Lung (tissue), 12 donors: ENCODE measurements around the gene GPR108. TPM values are rescaled to one million over a fixed set of nuclear protein-coding genes. Genes with fewer than 3 reads are reported as not detected.
"Not testable (repeated sequence)": the region's sequence is repeated elsewhere in the genome, so short reads cannot be mapped to it uniquely, and the experiment has no call there.

Experiments
- ATAC-seq: fragments of 200-7000 bp; cut with Tn5 transposase; one replicate; pipeline ENCODE4 v1.9.1; 2020; ENCODE audit warnings: moderate number of reproducible peaks; ENCODE audit not compliant: insufficient read depth, low FRiP score
- DNase-seq, 3 donors: peaks; one replicate each; pipeline ENCODE4 v3.0.0-alpha.2; 2013 to 2017
- H3K27ac ChIP-seq, 2 donors: one replicate each; pipeline ENCODE4 v1.5.1; 2013; ENCODE audit warnings: mild to moderate bottlenecking in 2 of 2, moderate library complexity in 2 of 2, control low read depth in 1 of 2, inconsistent platforms in 1 of 2, low read depth in 1 of 2, low read length in 1 of 2
- H3K27me3 ChIP-seq, 3 donors: one replicate each; pipeline ENCODE4 v1.5.1; 2013; ENCODE audit warnings: low read length in 2 of 3; ENCODE audit not compliant: control insufficient read depth in 3 of 3, insufficient read depth in 3 of 3
- H3K36me3 ChIP-seq, 4 donors: one replicate each; pipeline ENCODE4 v1.5.1; 2013; ENCODE audit warnings: low read length in 4 of 4, mild to moderate bottlenecking in 1 of 4, moderate library complexity in 1 of 4; ENCODE audit not compliant: control insufficient read depth in 4 of 4, insufficient read depth in 4 of 4
- H3K4me1 ChIP-seq, 5 donors: one replicate each; pipeline ENCODE4 v1.5.1; 2013; ENCODE audit warnings: low read length in 5 of 5, mild to moderate bottlenecking in 2 of 5, moderate library complexity in 1 of 5; ENCODE audit not compliant: control insufficient read depth in 5 of 5, insufficient read depth in 5 of 5
- H3K4me3 ChIP-seq: one replicate; pipeline ENCODE4 v1.5.1; 2013; ENCODE audit warnings: mild to moderate bottlenecking, control low read depth, moderate library complexity
- H3K9ac ChIP-seq, 2 donors: one replicate each; pipeline ENCODE4 v1.5.1; 2013; ENCODE audit warnings: low read length in 2 of 2, control low read depth in 1 of 2; ENCODE audit not compliant: insufficient read depth in 1 of 2
- H3K9me3 ChIP-seq, 4 donors: one replicate each; pipeline ENCODE4 v1.5.1; 2013; ENCODE audit warnings: low read length in 3 of 4, mild to moderate bottlenecking in 1 of 4, moderate library complexity in 1 of 4; ENCODE audit not compliant: control insufficient read depth in 4 of 4, insufficient read depth in 3 of 4
- CTCF ChIP-seq: IDR thresholded peaks from 2 replicates; pipeline ENCODE4 v1.5.1; 2012; ENCODE audit warnings: mild to moderate bottlenecking; ENCODE audit errors: control extremely low read depth, extremely low read depth
- WGBS, 2 donors: extraction: QIAGEN DNeasy Blood & Tissue Kit; methylation state at CpG; one replicate each; pipeline ENCODE4 v1.1.7; 2013; 5-methylcytosine and 5-hydroxymethylcytosine counted together
- polyA plus RNA-seq, 2 donors: library from polyadenylated mRNA; stranded (reverse); fragments of 200-250 nt; gene quantifications; one replicate each; pipeline ENCODE4 v1.2.1, GENCODE V29; 2013
- total RNA-seq, 2 donors: library from RNA; depleted of rRNA in 1 of 2; stranded (reverse); fragments of >200 nt in 1 of 2; gene quantifications; one replicate each; pipeline ENCODE4 v1.2.1, GENCODE V29; 2014 to 2021
- donor health status: control.
- donor health status: control.
- donor health status: Bipolar disorder and iron deficiency.
- donor health status: healthy.
- donor health status: DM: yes; HTN: yes; CAD: no.

The GPR108 gene
- total and polyA plus RNA-seq, 4 donors = 33.5 to 98.0 (median 93.5) TPM

- WGBS, 2 donors = 31 to 34% methylated on average over 8 of the region's 8 CpGs
- peak; percentile 37 for ATAC-seq
These were observed 36.0 kb upstream of the GPR108 start for GRCh38 chr19:6773323-6773931.

DNA sequence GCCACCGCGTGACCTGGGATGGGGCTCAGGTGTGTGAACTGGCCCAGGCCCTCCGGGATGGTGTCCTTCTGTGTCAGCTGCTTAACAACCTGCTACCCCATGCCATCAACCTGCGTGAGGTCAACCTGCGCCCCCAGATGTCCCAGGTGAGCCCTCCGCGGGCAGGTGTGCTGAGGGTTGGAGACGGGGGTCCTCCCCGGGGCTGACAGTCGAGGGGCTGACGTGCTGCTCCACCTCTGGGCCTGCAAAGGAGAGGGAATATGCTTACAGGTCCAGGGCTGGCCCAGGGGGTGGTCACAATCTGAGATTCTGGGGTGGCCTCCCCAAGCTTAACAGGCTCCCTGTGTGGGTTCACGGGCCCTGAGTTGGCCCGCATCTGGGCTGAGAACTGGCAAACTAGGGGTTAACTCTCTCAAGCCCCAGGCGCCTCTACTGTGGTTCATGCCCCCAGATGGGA lies 35.5 kb upstream of the GPR108 start:
- DNase-seq (no peak), ATAC-seq (no peak)
- Histone ChIP-seq H3K9ac (no peak overlapping the region), H3K27ac (peak overlapping the region in 1 of 2 donors; percentile 81), H3K4me3 (peak overlapping the region; percentile 56), H3K4me1 (peaks cover 0 to 7% (median 0%) of the 10 kb centered on the region in 5 donors), H3K27me3 (no peaks in the 10 kb centered on the region), H3K36me3 (no peaks in the 10 kb centered on the region), H3K9me3 (no peaks in the 10 kb centered on the region)
- WGBS, 2 donors = 7 to 57% methylated on average over 9 to 14 of the region's 14 CpGs
- no peak for TF ChIP-seq CTCF

More at GRCh38 chr19:6773323-6773931, 36.0 kb upstream of the GPR108 start:
- Histone ChIP-seq H3K27me3 (no peaks in the 10 kb centered on the region), H3K27ac (peak overlapping the region in 1 of 2 donors; percentile 81), H3K9ac (no peak overlapping the region), H3K36me3 (no peaks in the 10 kb centered on the region), H3K9me3 (no peaks in the 10 kb centered on the region), H3K4me3 (no peak overlapping the region), H3K4me1 (peaks cover 0 to 7% (median 0%) of the 10 kb centered on the region in 5 donors)
- no peak for TF ChIP-seq CTCF
- no peak for DNase-seq

GRCh38 chr19:6772028-6772865 lies 34.9 kb upstream of the GPR108 start, which contains the start of gene VAV1:
TSS of gene VAV1 (plus strand) at chr19:6772708. CDS start at chr19:6772808, 100 bp downstream.
- WGBS, 2 donors = 27 to 46% methylated on average over 18 to 25 of the region's 25 CpGs
- H3K36me3 ChIP-seq = no peaks in the 10 kb centered on the region
- peaks cover 0 to 8% (median 0%) of the 10 kb centered on the region in 5 donors for H3K4me1 ChIP-seq
- H3K9me3 ChIP-seq = no peaks in the 10 kb centered on the region
- DNase-seq (peak in 1 of 3 donors; percentile 19), ATAC-seq (peak; percentile 41)
- no peaks in the 10 kb centered on the region for H3K27me3 ChIP-seq
- no peak for TF ChIP-seq CTCF
- peak within 1 kb of the TSS; percentile 56 for H3K4me3 ChIP-seq
- H3K27ac ChIP-seq = peak within 1 kb of the TSS in 1 of 2 donors; percentile 81
- no peak within 1 kb of the TSS for H3K9ac ChIP-seq

DNA sequence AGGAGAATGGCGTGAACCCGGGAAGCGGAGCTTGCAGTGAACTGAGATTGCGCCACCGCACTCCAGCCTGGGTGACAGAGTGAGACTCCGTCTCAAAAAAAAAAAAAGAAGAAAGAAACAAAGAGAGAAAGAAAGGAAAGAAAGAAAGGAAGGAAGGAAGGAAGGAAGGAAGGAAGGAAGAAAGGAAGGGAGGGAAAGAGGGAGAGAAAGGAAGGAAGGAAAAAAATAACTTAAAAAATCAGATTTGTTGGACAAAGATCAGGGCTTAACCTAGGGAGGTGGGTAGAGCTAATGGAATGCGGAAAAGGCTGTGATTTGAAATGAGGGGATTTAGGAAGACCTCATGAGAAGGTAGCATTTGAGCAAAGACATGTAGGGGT lies 34.3 kb upstream of the GPR108 start:
- H3K36me3 ChIP-seq, H3K27me3 ChIP-seq, H3K27ac ChIP-seq, H3K9ac ChIP-seq, ATAC-seq, DNase-seq, H3K4me3 ChIP-seq, H3K9me3 ChIP-seq: not testable (repeated sequence)
- 58 to 82% methylated on average over 7 of the region's 7 CpGs for WGBS, 2 donors
- peaks cover 0 to 14% (median 0%) of the 10 kb centered on the region in 5 donors for H3K4me1 ChIP-seq
